OCI-LY3 (cell line): ENCODE measurements around the gene DHDDS.

ENCODE experiments used
- EZH2phosphoT487 ChIP-seq: fragments of 200-600 bp; shearing (Covaris generic); IDR thresholded peaks from 2 replicates; pipeline ENCODE4 v1.6.1; 2018; ENCODE audit warnings: antibody characterized with exemption, mixed run types, low read depth
- TF ChIP-seq, protein P1 (sequence below): fragments of 200-600, 300-600 bp; sonication (generic); IDR thresholded peaks from 2 replicates; pipeline ENCODE4 v1.5.1; 2014; ENCODE audit warnings: antibody characterized with exemption, low read length, low read depth

DNA sequence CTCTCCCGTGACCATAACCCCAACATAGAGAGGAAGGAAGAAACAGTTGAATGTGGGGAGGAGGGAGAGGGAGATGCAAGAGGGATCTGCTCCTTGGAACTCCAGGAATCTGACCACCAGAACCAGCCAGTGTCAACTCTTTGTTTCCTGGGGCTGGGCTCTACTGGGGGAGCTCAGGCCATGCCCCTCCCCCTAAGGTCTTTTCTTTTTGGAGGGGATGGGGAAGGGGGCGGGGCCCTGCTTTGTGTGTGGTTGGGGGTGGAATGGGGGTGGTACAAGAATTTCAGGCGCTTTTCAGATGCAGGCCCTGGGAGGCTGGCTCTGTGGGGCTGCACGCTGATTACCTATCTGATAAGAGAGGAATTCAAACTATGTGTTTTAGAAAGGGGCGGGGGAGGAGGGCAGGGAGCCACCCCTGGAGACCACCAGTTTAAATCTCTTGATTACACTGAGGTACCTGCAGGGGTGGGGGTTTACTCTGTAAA, 13.2 kb upstream of the DHDDS start:
- TF ChIP-seq, protein P1, sequence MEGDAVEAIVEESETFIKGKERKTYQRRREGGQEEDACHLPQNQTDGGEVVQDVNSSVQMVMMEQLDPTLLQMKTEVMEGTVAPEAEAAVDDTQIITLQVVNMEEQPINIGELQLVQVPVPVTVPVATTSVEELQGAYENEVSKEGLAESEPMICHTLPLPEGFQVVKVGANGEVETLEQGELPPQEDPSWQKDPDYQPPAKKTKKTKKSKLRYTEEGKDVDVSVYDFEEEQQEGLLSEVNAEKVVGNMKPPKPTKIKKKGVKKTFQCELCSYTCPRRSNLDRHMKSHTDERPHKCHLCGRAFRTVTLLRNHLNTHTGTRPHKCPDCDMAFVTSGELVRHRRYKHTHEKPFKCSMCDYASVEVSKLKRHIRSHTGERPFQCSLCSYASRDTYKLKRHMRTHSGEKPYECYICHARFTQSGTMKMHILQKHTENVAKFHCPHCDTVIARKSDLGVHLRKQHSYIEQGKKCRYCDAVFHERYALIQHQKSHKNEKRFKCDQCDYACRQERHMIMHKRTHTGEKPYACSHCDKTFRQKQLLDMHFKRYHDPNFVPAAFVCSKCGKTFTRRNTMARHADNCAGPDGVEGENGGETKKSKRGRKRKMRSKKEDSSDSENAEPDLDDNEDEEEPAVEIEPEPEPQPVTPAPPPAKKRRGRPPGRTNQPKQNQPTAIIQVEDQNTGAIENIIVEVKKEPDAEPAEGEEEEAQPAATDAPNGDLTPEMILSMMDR, result no peak
- TF ChIP-seq EZH2phosphoT487, result no peak
